Measurements from ENCODE around the gene MIGA2.

MIGA2 gene

GRCh38 chr9:129068990-129069861 is 32.8 kb downstream of the MIGA2 start:
- no peak for TF ChIP-seq POLR2A (IDR thresholded peaks at IDR 0.05; ENCODE audit: low read depth, low read length)
- no peak for TF ChIP-seq TAF1 (IDR thresholded peaks at IDR 0.05; ENCODE audit: low read depth, low read length)
- no peak for TF ChIP-seq SPI1 (IDR thresholded peaks at IDR 0.05; ENCODE audit: low read depth, low read length)
- TF ChIP-seq POLR2AphosphoS5 (IDR thresholded peaks at IDR 0.05; ENCODE audit: low read depth, low read length): no peak
- no peak for FAIRE-seq
- no peak for DNase-seq (ENCODE audit: insufficient read length, low spot score)

- DNase-seq (ENCODE audit: insufficient read length, low spot score) (no peak), FAIRE-seq (no peak)
- TF ChIP-seq POLR2AphosphoS5 (IDR thresholded peaks at IDR 0.05; ENCODE audit: low read depth, low read length) (no peak), TAF1 (IDR thresholded peaks at IDR 0.05; ENCODE audit: low read depth, low read length) (no peak), SPI1 (IDR thresholded peaks at IDR 0.05; ENCODE audit: low read depth, low read length) (no peak), PAX5 (IDR thresholded peaks at IDR 0.05; ENCODE audit: insufficient read depth, low read length, severe bottlenecking) (no peak), POLR2A (IDR thresholded peaks at IDR 0.05; ENCODE audit: low read depth, low read length) (no peak)
These were observed 33.6 kb downstream of the MIGA2 start for GRCh38 chr9:129069862-129070641.

DNA sequence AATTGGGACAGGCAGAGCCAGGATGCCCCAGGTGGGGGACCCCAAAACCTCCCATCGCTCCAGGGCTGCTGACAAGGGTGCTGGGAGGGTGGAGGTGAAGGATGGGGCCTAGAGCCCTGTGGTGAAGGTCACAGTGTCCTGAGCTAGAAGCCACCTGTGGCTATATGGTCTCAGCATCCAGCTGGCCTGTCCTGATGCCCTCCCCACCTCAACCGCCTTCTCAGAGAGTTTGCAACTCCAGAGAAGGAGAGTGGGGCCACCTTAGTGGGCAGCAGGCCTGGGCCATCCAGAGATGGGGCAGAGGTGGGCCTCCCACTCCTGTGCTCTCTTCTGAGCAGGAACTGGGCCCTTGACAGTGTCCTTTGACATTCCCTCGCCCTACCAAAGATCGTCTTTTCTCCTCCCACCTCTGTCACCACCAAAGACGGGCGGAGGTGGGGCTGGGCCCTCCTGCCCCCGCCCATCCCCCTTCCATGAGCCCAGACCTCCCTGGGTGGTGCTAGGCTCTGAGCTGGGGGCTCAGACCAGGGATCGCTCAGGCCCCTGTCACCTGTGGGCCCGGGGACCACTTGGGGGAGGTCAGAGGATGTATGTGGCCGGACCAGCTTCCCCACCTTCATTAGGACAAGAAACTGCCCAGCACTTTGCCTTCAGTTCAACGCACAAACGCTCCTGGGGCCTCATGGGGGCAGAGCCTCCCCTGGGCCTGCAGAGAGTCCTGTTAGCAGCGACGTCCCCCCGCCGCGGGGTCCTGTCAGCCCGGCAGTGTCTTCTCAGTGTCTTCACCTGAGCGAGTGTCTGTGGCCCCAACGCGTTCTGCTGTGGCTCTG is 34.5 kb downstream of the MIGA2 start:
- FAIRE-seq: no peak
- no peak for DNase-seq (ENCODE audit: insufficient read length, low spot score)
- no peak for TF ChIP-seq POU2F2 (IDR thresholded peaks at IDR 0.05; ENCODE audit: low read depth, low read length)
- no peak for TF ChIP-seq POLR2A (IDR thresholded peaks at IDR 0.05; ENCODE audit: low read depth, low read length)
- no peak for TF ChIP-seq TAF1 (IDR thresholded peaks at IDR 0.05; ENCODE audit: low read depth, low read length)
- TF ChIP-seq SPI1 (IDR thresholded peaks at IDR 0.05; ENCODE audit: low read depth, low read length): no peak

DNA sequence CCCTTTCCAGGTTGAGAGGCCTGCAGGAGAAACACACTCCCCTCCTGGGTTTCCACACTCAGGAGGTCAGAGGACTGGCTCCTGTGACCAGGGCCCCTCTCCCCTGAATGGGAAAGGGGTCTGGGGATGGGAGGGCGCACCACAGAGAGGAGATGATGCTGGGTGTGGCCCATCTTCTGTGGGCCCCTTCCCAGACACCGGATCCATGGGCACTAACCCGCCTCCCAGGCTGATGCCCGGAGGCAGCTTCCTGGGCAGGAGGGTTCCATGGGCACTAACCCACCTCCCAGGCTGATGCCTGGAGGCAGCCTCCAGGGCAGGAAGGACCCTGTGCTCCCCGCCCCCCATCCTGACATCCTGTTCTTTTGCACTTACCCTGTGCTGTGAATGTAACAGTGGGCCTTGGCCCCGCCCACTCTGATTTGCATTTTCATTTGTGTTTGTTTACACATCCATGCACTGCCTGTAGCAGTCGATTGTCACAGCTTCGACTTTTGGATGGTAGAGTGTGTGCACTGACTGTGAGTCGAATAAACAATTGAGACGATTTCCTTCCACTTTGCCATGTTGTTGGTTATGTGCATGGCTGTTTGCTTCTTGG is 35.2 kb downstream of the MIGA2 start:
- no peak for DNase-seq (ENCODE audit: insufficient read length, low spot score)
- no peak for FAIRE-seq
- TF ChIP-seq PAX5 (IDR thresholded peaks at IDR 0.05; ENCODE audit: insufficient read depth, low read length, severe bottlenecking): no peak

DNA sequence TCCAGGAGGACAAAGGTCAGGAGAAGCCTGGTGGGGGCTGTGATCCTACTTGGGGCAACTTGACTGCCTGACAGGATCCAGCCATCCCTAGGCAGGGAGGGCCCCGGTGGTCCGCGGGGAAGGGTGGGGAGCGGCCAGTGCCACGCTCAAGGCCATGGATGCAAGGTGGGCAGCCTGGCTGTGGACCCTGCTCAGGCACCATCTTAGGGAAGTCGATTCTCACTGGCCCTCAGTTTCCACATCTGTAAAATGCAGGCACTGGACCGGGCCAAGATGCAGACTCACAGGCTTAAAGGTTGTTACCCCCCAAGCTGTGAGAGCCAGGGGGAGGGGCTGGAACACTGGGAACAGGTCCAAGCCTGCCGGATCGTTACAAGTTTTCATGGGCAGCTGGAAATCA is 35.7 kb downstream of the MIGA2 start:
- no peak for DNase-seq (ENCODE audit: insufficient read length, low spot score)
- TF ChIP-seq PAX5 (IDR thresholded peaks at IDR 0.05; ENCODE audit: insufficient read depth, low read length, severe bottlenecking) (no peak), TAF1 (IDR thresholded peaks at IDR 0.05; ENCODE audit: low read depth, low read length) (no peak), POLR2AphosphoS5 (IDR thresholded peaks at IDR 0.05; ENCODE audit: low read depth, low read length) (no peak), SPI1 (IDR thresholded peaks at IDR 0.05; ENCODE audit: low read depth, low read length) (no peak), POU2F2 (IDR thresholded peaks at IDR 0.05; ENCODE audit: low read depth, low read length) (no peak), POLR2A (IDR thresholded peaks at IDR 0.05; ENCODE audit: low read depth, low read length) (no peak)
- FAIRE-seq: no peak

DNA sequence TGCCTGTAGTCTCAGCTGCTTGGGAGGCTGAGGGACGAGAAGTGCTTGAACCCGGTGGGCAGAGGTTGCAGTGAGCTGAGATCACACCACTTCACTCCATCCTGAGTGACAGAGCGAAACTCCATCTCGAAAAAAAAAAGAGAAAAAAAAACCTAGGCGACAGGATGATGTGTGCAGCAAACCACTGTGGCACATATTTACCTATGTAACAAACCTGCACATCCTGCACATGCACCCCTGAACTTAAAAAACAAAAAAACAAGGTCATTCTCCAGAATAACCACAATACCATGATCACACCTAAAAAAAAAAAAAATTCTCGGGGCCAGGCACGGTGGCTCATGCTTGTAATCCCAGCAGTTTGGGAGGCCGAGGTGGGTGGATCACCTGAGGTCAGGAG is 37.0 kb downstream of the MIGA2 start:
- TF ChIP-seq POLR2AphosphoS5 (IDR thresholded peaks at IDR 0.05; ENCODE audit: low read depth, low read length): no peak
- TF ChIP-seq TAF1 (IDR thresholded peaks at IDR 0.05; ENCODE audit: low read depth, low read length): no peak
- no peak for TF ChIP-seq POLR2A (IDR thresholded peaks at IDR 0.05; ENCODE audit: low read depth, low read length)
- no peak for TF ChIP-seq PAX5 (IDR thresholded peaks at IDR 0.05; ENCODE audit: insufficient read depth, low read length, severe bottlenecking)
- no peak for TF ChIP-seq POU2F2 (IDR thresholded peaks at IDR 0.05; ENCODE audit: low read depth, low read length)
- no peak for TF ChIP-seq SPI1 (IDR thresholded peaks at IDR 0.05; ENCODE audit: low read depth, low read length)
- no peak for FAIRE-seq
- DNase-seq (ENCODE audit: insufficient read length, low spot score): no peak

- FAIRE-seq: no peak
- TF ChIP-seq POLR2A (IDR thresholded peaks at IDR 0.05; ENCODE audit: low read depth, low read length): no peak
- no peak for TF ChIP-seq SPI1 (IDR thresholded peaks at IDR 0.05; ENCODE audit: low read depth, low read length)
- no peak for TF ChIP-seq PAX5 (IDR thresholded peaks at IDR 0.05; ENCODE audit: insufficient read depth, low read length, severe bottlenecking)
- no peak for TF ChIP-seq TAF1 (IDR thresholded peaks at IDR 0.05; ENCODE audit: low read depth, low read length)
- TF ChIP-seq POU2F2 (IDR thresholded peaks at IDR 0.05; ENCODE audit: low read depth, low read length): no peak
- no peak for TF ChIP-seq POLR2AphosphoS5 (IDR thresholded peaks at IDR 0.05; ENCODE audit: low read depth, low read length)
- DNase-seq (ENCODE audit: insufficient read length, low spot score): no peak
These were observed 37.7 kb downstream of the MIGA2 start for GRCh38 chr9:129074106-129074505.

GRCh38 chr9:129075996-129076639 is 39.7 kb downstream of the MIGA2 start:
- TF ChIP-seq POU2F2 (IDR thresholded peaks at IDR 0.05; ENCODE audit: low read depth, low read length) (no peak), POLR2AphosphoS5 (IDR thresholded peaks at IDR 0.05; ENCODE audit: low read depth, low read length) (no peak), PAX5 (IDR thresholded peaks at IDR 0.05; ENCODE audit: insufficient read depth, low read length, severe bottlenecking) (no peak), TAF1 (IDR thresholded peaks at IDR 0.05; ENCODE audit: low read depth, low read length) (no peak), POLR2A (IDR thresholded peaks at IDR 0.05; ENCODE audit: low read depth, low read length) (no peak), SPI1 (IDR thresholded peaks at IDR 0.05; ENCODE audit: low read depth, low read length) (no peak)
- DNase-seq (ENCODE audit: insufficient read length, low spot score) (no peak), FAIRE-seq (no peak)
